SU-DHL-6 (cell line): Measurements from ENCODE around the gene SLC39A11.

Source experiments
- H2AFZ ChIP-seq: fragments of 200-600 bp; sonication (generic); 2 replicates; pipeline ENCODE4 v1.6.1; 2014; ENCODE audit warnings: low read depth, mild to moderate bottlenecking, moderate library complexity, mixed read lengths, antibody characterized with exemption, low read length; ENCODE audit not compliant: severe bottlenecking
- H3F3A ChIP-seq: fragments of 200-600 bp; shearing (Covaris generic); 2 replicates; pipeline ENCODE4 v1.6.0; 2016; ENCODE audit warnings: antibody characterized with exemption, mild to moderate bottlenecking; ENCODE audit not compliant: insufficient read depth
- H3K27ac ChIP-seq: fragments of 200-600 bp; sonication (generic); 2 replicates; pipeline ENCODE4 v1.5.1; 2016; ENCODE audit warnings: low read depth, mild to moderate bottlenecking, low read length, moderate library complexity, mixed read lengths
- H3K27me3 ChIP-seq: fragments of 200-600 bp; sonication (generic), shearing (Covaris generic); 2 replicates; pipeline ENCODE4 v1.6.0; 2014; ENCODE audit warnings: mild to moderate bottlenecking, low read length
- H3K36me3 ChIP-seq: fragments of 200-600 bp; sonication (generic); 2 replicates; pipeline ENCODE4 v1.6.1; 2014; ENCODE audit warnings: mild to moderate bottlenecking, low read length, mixed read lengths
- H3K4me2 ChIP-seq: fragments of 300-600, 200-600 bp; shearing (Covaris generic), sonication (generic); 2 replicates; pipeline ENCODE4 v1.6.0; 2014; ENCODE audit warnings: low read length, low read depth, mild to moderate bottlenecking; ENCODE audit not compliant: poor library complexity, severe bottlenecking
- H3K4me3 ChIP-seq: fragments of 200-600 bp; sonication (generic); 2 replicates; pipeline ENCODE4 v1.5.1; 2014; ENCODE audit warnings: antibody characterized with exemption, low read length, mild to moderate bottlenecking, mixed read lengths; ENCODE audit not compliant: insufficient read depth, poor library complexity, severe bottlenecking
- H3K79me2 ChIP-seq: fragments of 200-600 bp; sonication (generic); 2 replicates; pipeline ENCODE4 v1.6.1; 2014; ENCODE audit warnings: mild to moderate bottlenecking, low read length, moderate library complexity; ENCODE audit not compliant: insufficient read depth
- H3K9ac ChIP-seq: fragments of 200-600 bp; sonication (generic); 2 replicates; pipeline ENCODE4 v1.7.0; 2014; ENCODE audit warnings: mild to moderate bottlenecking, low read length
- H3K9me2 ChIP-seq: fragments of 200-600 bp; sonication (generic); replicated peaks from 2 replicates; pipeline ENCODE4 v1.6.1; 2014; ENCODE audit warnings: low read length; ENCODE audit not compliant: insufficient read depth
- H3K9me3 ChIP-seq: fragments of 200-600 bp; sonication (generic); 2 replicates; pipeline ENCODE4 v1.6.1; 2014; ENCODE audit warnings: low read length, mixed read lengths; ENCODE audit not compliant: insufficient read depth
- H4K20me1 ChIP-seq: fragments of 200-600 bp; sonication (generic); 2 replicates; pipeline ENCODE4 v1.6.1; 2014; ENCODE audit warnings: low read depth, mild to moderate bottlenecking, antibody characterized with exemption, low read length, moderate library complexity, mixed read lengths
- EZH2phosphoT487 ChIP-seq: fragments of 200-600 bp; sonication (generic), shearing (Covaris generic); conservative IDR thresholded peaks from 2 replicates; pipeline ENCODE4 v1.6.1; 2018; ENCODE audit warnings: mild to moderate bottlenecking, antibody characterized with exemption, low read length, moderate library complexity, mixed read lengths
- TF ChIP-seq, protein P1 (sequence below): fragments of 200-600 bp; sonication (generic); IDR thresholded peaks from one replicate; pipeline ENCODE4 v1.5.1; 2017; ENCODE audit warnings: antibody characterized with exemption, mild to moderate bottlenecking, low read length, moderate library complexity; ENCODE audit not compliant: insufficient read depth, poor library complexity, severe bottlenecking

SLC39A11 gene

DNA sequence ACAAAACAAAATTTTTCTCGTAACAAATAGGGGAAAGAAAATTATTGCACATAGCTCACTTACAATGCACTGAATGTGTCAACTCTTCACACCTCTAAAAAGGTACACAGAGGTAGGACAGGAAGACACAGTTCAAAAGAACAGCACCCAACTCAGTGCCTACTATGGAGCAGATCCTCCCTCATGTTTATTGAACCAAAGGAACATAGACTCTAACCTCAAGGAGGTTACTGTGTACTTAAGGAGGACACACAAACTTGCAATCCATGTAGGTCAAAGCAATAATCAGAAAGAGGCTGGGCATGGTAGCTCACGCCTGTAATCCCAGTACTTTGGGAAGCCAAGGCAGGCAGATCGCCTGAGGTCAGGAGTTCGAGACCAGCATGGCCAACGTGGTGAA lies 50.3 kb downstream of the SLC39A11 start:
- Histone ChIP-seq H3K36me3 (peaks cover 3% of the 10 kb centered on the region), H3K27me3 (no peaks in the 10 kb centered on the region), H3K4me3 (no peak overlapping the region), H3K27ac (no peak overlapping the region), H4K20me1 (no peaks in the 10 kb centered on the region), H3F3A (no peaks in the 10 kb centered on the region), H3K9ac (no peak overlapping the region), H3K9me3 (no peaks in the 10 kb centered on the region), H3K9me2 (no peaks in the 10 kb centered on the region), H3K4me2 (no peak overlapping the region), H3K79me2 (no peaks in the 10 kb centered on the region; the same call in 1 of the 2 replicates), H2AFZ (no peak overlapping the region)
- TF ChIP-seq EZH2phosphoT487, result no peak
- TF ChIP-seq, protein P1, sequence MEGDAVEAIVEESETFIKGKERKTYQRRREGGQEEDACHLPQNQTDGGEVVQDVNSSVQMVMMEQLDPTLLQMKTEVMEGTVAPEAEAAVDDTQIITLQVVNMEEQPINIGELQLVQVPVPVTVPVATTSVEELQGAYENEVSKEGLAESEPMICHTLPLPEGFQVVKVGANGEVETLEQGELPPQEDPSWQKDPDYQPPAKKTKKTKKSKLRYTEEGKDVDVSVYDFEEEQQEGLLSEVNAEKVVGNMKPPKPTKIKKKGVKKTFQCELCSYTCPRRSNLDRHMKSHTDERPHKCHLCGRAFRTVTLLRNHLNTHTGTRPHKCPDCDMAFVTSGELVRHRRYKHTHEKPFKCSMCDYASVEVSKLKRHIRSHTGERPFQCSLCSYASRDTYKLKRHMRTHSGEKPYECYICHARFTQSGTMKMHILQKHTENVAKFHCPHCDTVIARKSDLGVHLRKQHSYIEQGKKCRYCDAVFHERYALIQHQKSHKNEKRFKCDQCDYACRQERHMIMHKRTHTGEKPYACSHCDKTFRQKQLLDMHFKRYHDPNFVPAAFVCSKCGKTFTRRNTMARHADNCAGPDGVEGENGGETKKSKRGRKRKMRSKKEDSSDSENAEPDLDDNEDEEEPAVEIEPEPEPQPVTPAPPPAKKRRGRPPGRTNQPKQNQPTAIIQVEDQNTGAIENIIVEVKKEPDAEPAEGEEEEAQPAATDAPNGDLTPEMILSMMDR, result no peak

DNA sequence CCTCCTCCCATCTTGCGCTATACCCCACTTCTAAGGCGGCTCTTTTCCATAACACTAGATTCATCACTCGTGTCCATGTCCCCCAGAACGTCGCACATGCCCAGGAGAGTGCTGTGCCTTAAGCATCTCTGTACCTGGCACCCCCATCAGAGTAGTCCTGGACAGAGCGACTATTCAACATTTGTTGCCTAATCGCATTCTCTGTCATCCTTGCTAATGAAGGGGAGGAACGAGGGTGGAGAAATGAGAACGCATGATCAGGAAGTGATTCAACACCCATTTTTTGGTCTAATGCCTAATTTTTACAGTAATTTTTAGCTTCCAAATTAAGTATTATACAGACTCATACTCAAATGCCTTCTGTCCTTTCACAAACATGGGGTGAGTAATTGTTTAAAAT lies 53.2 kb downstream of the SLC39A11 start:
- no peak overlapping the region for H3K4me2 ChIP-seq
- H3K36me3 ChIP-seq, result peaks cover 3% of the 10 kb centered on the region
- H3K9me3 ChIP-seq, result no peaks in the 10 kb centered on the region
- H2AFZ ChIP-seq, result no peak overlapping the region
- H3K9me2 ChIP-seq, result no peaks in the 10 kb centered on the region
- H3K79me2 ChIP-seq, result no peaks in the 10 kb centered on the region
- H3K9ac ChIP-seq, result no peak overlapping the region
- H3K27ac ChIP-seq, result no peak overlapping the region
- no peaks in the 10 kb centered on the region for H3F3A ChIP-seq
- TF ChIP-seq EZH2phosphoT487, result no peak
- TF ChIP-seq, protein P1, result no peak
- no peak overlapping the region for H3K4me3 ChIP-seq
- H4K20me1 ChIP-seq, result no peaks in the 10 kb centered on the region
- H3K27me3 ChIP-seq, result no peaks in the 10 kb centered on the region

DNA sequence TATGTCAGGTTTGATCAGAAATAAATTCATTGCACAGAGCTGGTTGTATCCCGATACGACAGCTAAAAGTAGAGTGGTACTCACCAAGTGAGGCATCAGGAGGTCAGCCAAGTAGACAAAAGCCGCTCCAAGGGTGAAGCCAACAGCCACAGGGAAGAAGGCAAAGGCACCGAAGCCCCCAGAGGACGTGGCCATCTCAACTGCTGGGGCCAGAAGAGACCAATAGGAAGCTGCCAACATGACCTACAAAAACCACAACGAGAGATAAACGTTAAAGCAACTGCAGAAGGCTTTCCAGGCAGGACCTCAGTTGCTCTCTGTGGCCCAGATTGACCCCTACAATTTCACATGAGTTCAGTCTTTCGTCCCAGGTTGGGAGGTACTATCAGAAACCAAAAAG lies 61.0 kb downstream of the SLC39A11 start:
- H3K36me3 ChIP-seq, result no peaks in the 10 kb centered on the region
- H3K9me2 ChIP-seq, result no peaks in the 10 kb centered on the region
- H3K79me2 ChIP-seq, result no peaks in the 10 kb centered on the region
- no peaks in the 10 kb centered on the region for H3F3A ChIP-seq
- H2AFZ ChIP-seq, result no peak overlapping the region
- TF ChIP-seq, protein P1, result no peak
- no peak for TF ChIP-seq EZH2phosphoT487
- H3K9ac ChIP-seq, result no peak overlapping the region
- H3K9me3 ChIP-seq, result no peaks in the 10 kb centered on the region
- no peak overlapping the region for H3K27ac ChIP-seq
- no peak overlapping the region for H3K4me2 ChIP-seq
- H3K27me3 ChIP-seq, result no peaks in the 10 kb centered on the region
- no peak overlapping the region for H3K4me3 ChIP-seq
- H4K20me1 ChIP-seq, result no peaks in the 10 kb centered on the region

DNA sequence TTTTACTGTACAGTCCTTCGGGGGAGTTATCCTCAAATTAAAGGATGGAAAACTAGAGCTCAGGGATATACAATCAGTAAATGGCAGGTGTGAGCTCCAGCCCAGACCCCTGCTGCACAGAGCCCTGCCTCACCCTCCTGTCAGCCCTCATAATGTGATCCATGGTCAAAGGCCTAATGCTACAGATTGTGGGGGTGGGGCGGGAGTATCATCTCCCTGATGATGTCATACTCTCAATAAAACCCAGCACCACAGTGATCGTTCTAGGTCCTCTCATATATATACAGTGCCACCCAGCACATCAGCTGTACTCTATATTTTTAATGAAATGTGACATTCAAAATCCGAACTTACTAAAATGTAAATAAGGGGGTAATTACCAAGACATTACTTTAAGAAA lies 61.5 kb downstream of the SLC39A11 start:
- no peaks in the 10 kb centered on the region for H3K36me3 ChIP-seq
- H2AFZ ChIP-seq, result no peak overlapping the region
- H3K79me2 ChIP-seq, result no peaks in the 10 kb centered on the region
- no peaks in the 10 kb centered on the region for H3K9me3 ChIP-seq
- no peaks in the 10 kb centered on the region for H4K20me1 ChIP-seq
- TF ChIP-seq, protein P1, result no peak
- TF ChIP-seq EZH2phosphoT487, result no peak
- no peaks in the 10 kb centered on the region for H3F3A ChIP-seq
- no peaks in the 10 kb centered on the region for H3K27me3 ChIP-seq
- no peak overlapping the region for H3K4me3 ChIP-seq
- H3K9me2 ChIP-seq, result no peaks in the 10 kb centered on the region
- H3K27ac ChIP-seq, result no peak overlapping the region
- H3K9ac ChIP-seq, result no peak overlapping the region
- no peak overlapping the region for H3K4me2 ChIP-seq
